HuH-7.5 (cell line): ENCODE results near the gene MYPOP.

ENCODE experiments used
- DNase-seq: peaks from one replicate; pipeline ENCODE4 v3.0.0; 2011; ENCODE audit warnings: low spot score

Gene MYPOP

GRCh38 chr19:45863335-45863839, 39.0 kb downstream of the MYPOP start:
- no peak for DNase-seq

- peak; percentile 99 for DNase-seq
Observed at GRCh38 chr19:45862564-45863334, 39.7 kb downstream of the MYPOP start, which contains the start of gene SYMPK. Gene SYMPK (minus strand): TSS chr19:45863147. CDS start chr19:45854495, 8,652 bp downstream.

GRCh38 chr19:45862271-45862563, 40.2 kb downstream of the MYPOP start:
- no peak for DNase-seq

- no peak for DNase-seq
Observed at GRCh38 chr19:45860359-45861259, 41.8 kb downstream of the MYPOP start.

- no peak for DNase-seq
Observed at GRCh38 chr19:45854167-45854778, 48.1 kb downstream of the MYPOP start.

GRCh38 chr19:45852983-45853382, 49.4 kb downstream of the MYPOP start:
- DNase-seq = no peak

GRCh38 chr19:45852145-45852750, 50.2 kb downstream of the MYPOP start:
- no peak for DNase-seq

- DNase-seq = no peak
Observed at GRCh38 chr19:45848922-45849321, 53.5 kb downstream of the MYPOP start.

GRCh38 chr19:45847663-45848062, 54.8 kb downstream of the MYPOP start:
- no peak for DNase-seq

- DNase-seq = no peak
Observed at GRCh38 chr19:45842198-45842597, 60.2 kb downstream of the MYPOP start.
